HepG2 (cell line): ENCODE measurements around the gene NRL. TPM values are rescaled to one million over a fixed set of nuclear protein-coding genes. Genes with fewer than 3 reads are reported as not detected.
A peak's percentile ranks its signal among the peaks of the same experiment; 100 is the strongest.

Experiments used
- EED ChIP-seq: sonication (generic); formaldehyde crosslinking; IDR thresholded peaks from 2 replicates; pipeline ENCODE4 v1.5.0; 2020; ENCODE audit warnings: mild to moderate bottlenecking, missing genetic modification reagents
- FOXA3 ChIP-seq: IDR thresholded peaks from 2 replicates; pipeline ENCODE4 v1.6.1; 2016; ENCODE audit warnings: missing genetic modification reagents, missing compliant biosample characterization
- HNF1A ChIP-seq, 2 experiments: sonication (generic) in 1 of 2; formaldehyde crosslinking in 1 of 2; IDR thresholded peaks; 2 replicates each; pipeline versions ENCODE4 v1.4.0 to v1.6.1; 2016 to 2020; ENCODE audit warnings: borderline replicate concordance in 1 of 2, low read depth in 1 of 2, mild to moderate bottlenecking in 1 of 2, missing genetic modification reagents in 1 of 2
- MBD4 ChIP-seq: IDR thresholded peaks from 2 replicates; pipeline ENCODE4 v1.6.1; 2012; ENCODE audit warnings: low read length, inconsistent platforms, borderline replicate concordance
- NCOA1 ChIP-seq: sonication (generic); formaldehyde crosslinking; IDR thresholded peaks from 2 replicates; pipeline ENCODE4 v1.9.0; 2021; ENCODE audit warnings: missing genetic modification reagents
- NCOA2 ChIP-seq: sonication (generic); formaldehyde crosslinking; IDR thresholded peaks from 2 replicates; pipeline ENCODE4 v1.8.0; 2022; ENCODE audit warnings: inconsistent platforms
- NONO ChIP-seq, 2 experiments: fragments of 450-650 bp in 1 of 2; sonication (generic) in 1 of 2; formaldehyde crosslinking in 1 of 2; IDR thresholded peaks in 1 of 2; conservative IDR thresholded peaks in 1 of 2; 2 replicates each; pipeline versions ENCODE4 v1.6.1 to v1.8.0; 2017 to 2022; ENCODE audit warnings: mild to moderate bottlenecking in 1 of 2, missing genetic modification reagents in 1 of 2, moderate library complexity in 1 of 2
- SMAD3 ChIP-seq: sonication (generic); formaldehyde crosslinking; IDR thresholded peaks from 2 replicates; pipeline ENCODE4 v1.4.0; 2020; ENCODE audit warnings: missing genetic modification reagents
- SMARCC2 ChIP-seq: fragments of 450-650 bp; IDR thresholded peaks from 2 replicates; pipeline ENCODE4 v1.6.1; 2017; ENCODE audit warnings: antibody characterized with exemption, mild to moderate bottlenecking
- U2AF2 ChIP-seq: fragments of 200-400 bp; formaldehyde crosslinking; IDR thresholded peaks from 2 replicates; pipeline ENCODE4 v1.6.1; 2017; ENCODE audit warnings: low read depth, mild to moderate bottlenecking, low read length
- ZBTB8A ChIP-seq: sonication (generic); formaldehyde crosslinking; IDR thresholded peaks from 2 replicates; pipeline ENCODE4 v1.4.0; 2020; ENCODE audit warnings: mild to moderate bottlenecking, low read depth, missing genetic modification reagents, borderline replicate concordance
- ZFAT ChIP-seq: sonication (generic); formaldehyde crosslinking; conservative IDR thresholded peaks from 2 replicates; pipeline ENCODE4 v1.8.1; 2023; ENCODE audit warnings: missing genetic modification reagents, inconsistent platforms
- ZNF251 ChIP-seq: sonication (generic); formaldehyde crosslinking; IDR thresholded peaks from 2 replicates; pipeline ENCODE4 v1.9.0; 2021; ENCODE audit warnings: mild to moderate bottlenecking, missing genetic modification reagents
- ZNF564 ChIP-seq: sonication (generic); formaldehyde crosslinking; IDR thresholded peaks from 2 replicates; pipeline ENCODE4 v1.8.1; 2023; ENCODE audit warnings: mild to moderate bottlenecking, missing genetic modification reagents
- ZSCAN29 ChIP-seq: sonication (generic); formaldehyde crosslinking; conservative IDR thresholded peaks from 2 replicates; pipeline ENCODE4 v1.4.0; 2020; ENCODE audit warnings: mild to moderate bottlenecking, missing genetic modification reagents
- polyA plus RNA-seq, 8 experiments: library from polyadenylated mRNA; depleted of rRNA in 3 of 8; stranded (reverse) in 7 of 8; unstranded in 1 of 8; fragments of >200 nt; fragmentation: Illumina TruSeq in 4 of 8; extraction: Trizol in 4 of 8; gene quantifications; 2 replicates each; pipeline versions ENCODE4 v1.2.1 to v1.2.3, GENCODE V29; 2011 to 2016; ENCODE audit warnings: low read depth in 4 of 8, missing spikeins in 1 of 8, mixed read lengths in 1 of 8; ENCODE audit not compliant: insufficient read depth in 1 of 8
- total RNA-seq, 5 experiments: library from RNA; depleted of rRNA; stranded (reverse); fragments of >200 nt; fragmentation: Illumina TruSeq; extraction: Trizol; gene quantifications; 2 replicates each; pipeline ENCODE4 v1.2.3, GENCODE V29; 2016; ENCODE audit warnings: low read depth in 1 of 5
- TF ChIP-seq, protein P1 (sequence below): sonication (generic); formaldehyde crosslinking; IDR thresholded peaks from 2 replicates; pipeline ENCODE4 v1.5.0; 2020; ENCODE audit warnings: mild to moderate bottlenecking, missing genetic modification reagents
- TF ChIP-seq, protein P2 (sequence below): sonication (generic); formaldehyde crosslinking; IDR thresholded peaks from 2 replicates; pipeline ENCODE4 v1.5.1; 2020; ENCODE audit warnings: missing genetic modification reagents, mild to moderate bottlenecking, borderline replicate concordance

NRL gene
- total and polyA plus RNA-seq, 2 of the 13 experiments (the other 11 are each of a cell fraction or from before 2014, with no cell fraction given) = 2.5 to 4.7 TPM

DNA sequence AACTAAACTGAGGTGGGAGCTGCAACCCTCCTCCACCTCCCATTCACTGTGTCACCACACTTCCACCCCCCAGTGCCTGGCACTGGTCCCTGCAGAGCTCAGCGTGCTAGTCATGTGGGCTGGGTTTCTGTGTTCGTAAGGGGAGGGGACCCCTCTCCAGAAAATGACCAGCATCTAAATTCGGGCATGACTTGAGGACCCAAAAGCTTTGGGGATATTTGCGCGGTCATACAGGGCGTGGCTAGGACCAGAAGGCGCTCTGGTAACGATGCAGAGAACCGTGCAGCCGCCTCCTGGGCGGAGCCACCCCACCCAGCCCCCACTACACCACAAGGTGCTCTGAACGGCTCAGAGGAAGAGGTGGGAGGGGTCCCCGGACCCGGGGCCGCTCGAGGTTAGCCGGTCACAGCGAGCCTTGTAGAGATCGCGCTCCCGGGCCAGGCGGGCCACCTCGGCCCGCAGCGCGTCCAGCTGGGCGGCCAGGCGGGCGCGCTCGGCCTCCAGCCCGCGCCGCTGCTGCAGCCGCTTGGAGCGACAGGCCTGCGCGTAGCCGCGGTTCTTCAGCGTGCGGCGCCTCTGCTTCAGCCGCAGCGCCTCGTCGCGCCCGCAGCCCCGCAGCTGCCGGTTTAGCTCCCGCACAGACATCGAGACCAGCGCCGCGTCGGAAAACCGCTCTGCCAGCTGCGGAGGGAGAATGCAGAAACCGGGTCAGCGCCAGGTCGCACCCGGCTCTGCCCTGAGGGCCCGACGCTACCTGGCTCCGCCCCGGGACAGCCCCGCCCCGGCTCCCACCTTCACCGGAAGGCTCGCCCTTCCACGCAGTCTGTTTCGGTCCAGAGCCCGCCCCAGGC, 33.6 kb downstream of the NRL start (continued):
- TF ChIP-seq HNF1A (IDR thresholded peaks at IDR 0.05; ENCODE audit: low read depth) (no peak), HNF1A (CRISPR knock-in tag; IDR thresholded peaks at IDR 0.05; ENCODE audit: borderline replicate concordance) (no peak), ZSCAN29 (CRISPR knock-in tag) (no peak), SMARCC2 (no peak), ZNF564 (peak; percentile 89; the same call in 1 of the 2 replicates), NCOA2 (CRISPR knock-in tag) (no peak; the same call in 1 of the 2 replicates), FOXA3 (CRISPR knock-in tag) (peak; percentile 34; the same call in 1 of the 2 replicates), NCOA1 (CRISPR knock-in tag) (no peak), NONO (IDR thresholded peaks at IDR 0.05) (no peak), NONO (CRISPR knock-in tag; conservative IDR thresholded peaks at IDR 0.05) (peak; percentile 33; the same call in 1 of the 2 replicates), EED (CRISPR knock-in tag) (no peak), SMAD3 (peak; percentile 77; the same call in 1 of the 2 replicates), U2AF2 (no peak), MBD4 (no peak), ZFAT (CRISPR knock-in tag) (no peak), ZBTB8A (CRISPR knock-in tag) (no peak), ZNF251 (no peak)
- TF ChIP-seq, protein P1, sequence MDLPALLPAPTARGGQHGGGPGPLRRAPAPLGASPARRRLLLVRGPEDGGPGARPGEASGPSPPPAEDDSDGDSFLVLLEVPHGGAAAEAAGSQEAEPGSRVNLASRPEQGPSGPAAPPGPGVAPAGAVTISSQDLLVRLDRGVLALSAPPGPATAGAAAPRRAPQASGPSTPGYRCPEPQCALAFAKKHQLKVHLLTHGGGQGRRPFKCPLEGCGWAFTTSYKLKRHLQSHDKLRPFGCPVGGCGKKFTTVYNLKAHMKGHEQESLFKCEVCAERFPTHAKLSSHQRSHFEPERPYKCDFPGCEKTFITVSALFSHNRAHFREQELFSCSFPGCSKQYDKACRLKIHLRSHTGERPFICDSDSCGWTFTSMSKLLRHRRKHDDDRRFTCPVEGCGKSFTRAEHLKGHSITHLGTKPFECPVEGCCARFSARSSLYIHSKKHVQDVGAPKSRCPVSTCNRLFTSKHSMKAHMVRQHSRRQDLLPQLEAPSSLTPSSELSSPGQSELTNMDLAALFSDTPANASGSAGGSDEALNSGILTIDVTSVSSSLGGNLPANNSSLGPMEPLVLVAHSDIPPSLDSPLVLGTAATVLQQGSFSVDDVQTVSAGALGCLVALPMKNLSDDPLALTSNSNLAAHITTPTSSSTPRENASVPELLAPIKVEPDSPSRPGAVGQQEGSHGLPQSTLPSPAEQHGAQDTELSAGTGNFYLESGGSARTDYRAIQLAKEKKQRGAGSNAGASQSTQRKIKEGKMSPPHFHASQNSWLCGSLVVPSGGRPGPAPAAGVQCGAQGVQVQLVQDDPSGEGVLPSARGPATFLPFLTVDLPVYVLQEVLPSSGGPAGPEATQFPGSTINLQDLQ (CRISPR knock-in tag) = no peak; the same call in 1 of the 2 replicates
- TF ChIP-seq, protein P2, sequence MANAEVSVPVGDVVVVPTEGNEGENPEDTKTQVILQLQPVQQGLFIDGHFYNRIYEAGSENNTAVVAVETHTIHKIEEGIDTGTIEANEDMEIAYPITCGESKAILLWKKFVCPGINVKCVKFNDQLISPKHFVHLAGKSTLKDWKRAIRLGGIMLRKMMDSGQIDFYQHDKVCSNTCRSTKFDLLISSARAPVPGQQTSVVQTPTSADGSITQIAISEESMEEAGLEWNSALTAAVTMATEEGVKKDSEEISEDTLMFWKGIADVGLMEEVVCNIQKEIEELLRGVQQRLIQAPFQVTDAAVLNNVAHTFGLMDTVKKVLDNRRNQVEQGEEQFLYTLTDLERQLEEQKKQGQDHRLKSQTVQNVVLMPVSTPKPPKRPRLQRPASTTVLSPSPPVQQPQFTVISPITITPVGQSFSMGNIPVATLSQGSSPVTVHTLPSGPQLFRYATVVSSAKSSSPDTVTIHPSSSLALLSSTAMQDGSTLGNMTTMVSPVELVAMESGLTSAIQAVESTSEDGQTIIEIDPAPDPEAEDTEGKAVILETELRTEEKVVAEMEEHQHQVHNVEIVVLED = no peak; the same call in 1 of the 2 replicates
